GM23338 (cell line): ENCODE results near the gene MRPS22. TPM values are rescaled to one million over a fixed set of nuclear protein-coding genes. Genes with fewer than 3 reads are reported as not detected.

Experiments
- ATAC-seq: fragments of 200-7000 bp; cut with Tn5 transposase; 3 replicates; pipeline ENCODE4 v1.9.1; 2020
- DNase-seq: peaks from one replicate; pipeline ENCODE4 v3.0.0-alpha.2; 2015; ENCODE audit warnings: low spot score
- H2AFZ ChIP-seq: fragments of 200-600 bp; sonication (generic); 2 replicates; pipeline ENCODE4 v1.8.0; 2016; ENCODE audit warnings: antibody characterized with exemption, mild to moderate bottlenecking, moderate library complexity
- H3F3A ChIP-seq: fragments of 200-600 bp; sonication (generic); replicated peaks from 2 replicates; pipeline ENCODE4 v1.8.0; 2017; ENCODE audit warnings: antibody characterized with exemption, mixed run types, low read depth
- H3K27ac ChIP-seq: fragments of 200-600 bp; sonication (generic); 2 replicates; pipeline ENCODE4 v1.6.1; 2016; ENCODE audit warnings: low read depth
- H3K27me3 ChIP-seq: fragments of 200-600 bp; sonication (generic); 2 replicates; pipeline ENCODE4 v1.8.0; 2016; ENCODE audit warnings: mild to moderate bottlenecking, mixed run types, moderate library complexity; ENCODE audit not compliant: insufficient read depth
- H3K36me3 ChIP-seq: fragments of 200-600 bp; sonication (generic); 2 replicates; pipeline ENCODE4 v1.8.0; 2016; ENCODE audit warnings: mild to moderate bottlenecking; ENCODE audit not compliant: insufficient read depth
- H3K4me1 ChIP-seq: fragments of 200-600 bp; sonication (generic); 2 replicates; pipeline ENCODE4 v1.8.0; 2016; ENCODE audit warnings: mild to moderate bottlenecking, moderate library complexity; ENCODE audit not compliant: insufficient read depth
- H3K4me2 ChIP-seq: fragments of 200-600 bp; sonication (generic); 2 replicates; pipeline ENCODE4 v1.7.1; 2017; ENCODE audit warnings: mixed run types
- H3K4me3 ChIP-seq: fragments of 200-600 bp; sonication (generic); 2 replicates; pipeline ENCODE4 v1.6.1; 2016; ENCODE audit warnings: mixed run types
- H3K79me2 ChIP-seq: fragments of 200-600 bp; sonication (generic); replicated peaks from 2 replicates; pipeline ENCODE4 v1.8.0; 2017; ENCODE audit warnings: mild to moderate bottlenecking; ENCODE audit not compliant: insufficient read depth
- H3K9me2 ChIP-seq: fragments of 200-600 bp; sonication (generic); 2 replicates; pipeline ENCODE4 v1.8.0; 2017; ENCODE audit not compliant: insufficient read depth
- H4K20me1 ChIP-seq: fragments of 200-600 bp; sonication (generic); replicated peaks from 2 replicates; pipeline ENCODE4 v1.8.0; 2017; ENCODE audit warnings: mild to moderate bottlenecking; ENCODE audit not compliant: insufficient read depth
- H3K27ac Mint-ChIP-seq: 2 replicates; pipeline ENCODE4 v1.8.0; 2020; ENCODE audit warnings: inconsistent platforms, mild to moderate bottlenecking, moderate library complexity, mixed read lengths
- H3K27me3 Mint-ChIP-seq: 3 replicates; pipeline ENCODE4 v1.8.0; 2022; ENCODE audit warnings: low read depth, mild to moderate bottlenecking, moderate library complexity, mixed read lengths, inconsistent platforms; ENCODE audit not compliant: insufficient read depth, poor library complexity
- H3K36me3 Mint-ChIP-seq: 3 replicates; pipeline ENCODE4 v1.8.0; 2021; ENCODE audit warnings: low read depth, mild to moderate bottlenecking, inconsistent platforms, moderate library complexity, mixed read lengths
- H3K4me1 Mint-ChIP-seq: 3 replicates; pipeline ENCODE4 v1.8.0; 2020; ENCODE audit warnings: mild to moderate bottlenecking, inconsistent platforms, mixed read lengths
- H3K4me3 Mint-ChIP-seq: 3 replicates; pipeline ENCODE4 v1.8.0; 2021; ENCODE audit warnings: moderate library complexity, mild to moderate bottlenecking, inconsistent platforms, mixed read lengths
- H3K9me3 Mint-ChIP-seq: 3 replicates; pipeline ENCODE4 v1.8.0; 2020; ENCODE audit warnings: moderate library complexity, mild to moderate bottlenecking, inconsistent platforms, mixed read lengths
- CREB1 ChIP-seq: fragments of 250-450 bp; sonication (Bioruptor Pico); IDR thresholded peaks from 2 replicates; pipeline ENCODE4 v1.5.0; 2020; ENCODE audit warnings: low read depth, mild to moderate bottlenecking, moderate library complexity
- ETS1 ChIP-seq: IDR thresholded peaks from 2 replicates; pipeline ENCODE4 v1.6.1; 2016; ENCODE audit warnings: antibody characterized with exemption
- EZH2 ChIP-seq: fragments of 200-600 bp; sonication (generic); IDR thresholded peaks from one replicate; pipeline ENCODE4 v1.8.0; 2017; ENCODE audit warnings: antibody characterized with exemption, mild to moderate bottlenecking, low read depth; ENCODE audit not compliant: unreplicated experiment
- EZH2phosphoT487 ChIP-seq: fragments of 200-600 bp; sonication (generic); IDR thresholded peaks from one replicate; pipeline ENCODE4 v1.8.1; 2018; ENCODE audit warnings: antibody characterized with exemption; ENCODE audit not compliant: unreplicated experiment
- JUNB ChIP-seq: IDR thresholded peaks from one replicate; pipeline ENCODE4 v1.6.1; 2016; ENCODE audit warnings: antibody characterized with exemption; ENCODE audit not compliant: unreplicated experiment
- POLR2AphosphoS5 ChIP-seq: IDR thresholded peaks from 2 replicates; pipeline ENCODE4 v1.6.1; 2016; ENCODE audit warnings: antibody characterized with exemption, low read depth
- ZNF331 ChIP-seq: fragments of 250-450 bp; sonication (Bioruptor Pico); IDR thresholded peaks from 2 replicates; pipeline ENCODE4 v1.5.0; 2020; ENCODE audit warnings: low read depth, mild to moderate bottlenecking, moderate library complexity
- polyA plus RNA-seq: library from polyadenylated mRNA; unstranded; fragments of >200 nt; fragmentation: Nextera tagmentation; extraction: Ambion mirVana; gene quantifications from 2 replicates; pipeline ENCODE4 v1.2.1, GENCODE V29; 2016
- total RNA-seq: library from RNA; depleted of rRNA; stranded (reverse); fragments of >200 nt; shearing (Covaris generic); gene quantifications from 2 replicates; pipeline ENCODE4 v1.2.3, GENCODE V29; 2014
- TF ChIP-seq, protein P1 (sequence below): IDR thresholded peaks from one replicate; pipeline ENCODE4 v1.6.1; 2018; ENCODE audit warnings: antibody characterized with exemption; ENCODE audit not compliant: unreplicated experiment
- TF ChIP-seq, protein P2 (sequence below): fragments of 250-450 bp; sonication (Bioruptor Pico); IDR thresholded peaks from 2 replicates; pipeline ENCODE4 v1.5.0; 2020; ENCODE audit warnings: mild to moderate bottlenecking, moderate library complexity

Gene MRPS22
- total and polyA plus RNA-seq, 2 experiments from 2014 or later: 58.4 to 65.6 TPM

- TF ChIP-seq, protein P1, sequence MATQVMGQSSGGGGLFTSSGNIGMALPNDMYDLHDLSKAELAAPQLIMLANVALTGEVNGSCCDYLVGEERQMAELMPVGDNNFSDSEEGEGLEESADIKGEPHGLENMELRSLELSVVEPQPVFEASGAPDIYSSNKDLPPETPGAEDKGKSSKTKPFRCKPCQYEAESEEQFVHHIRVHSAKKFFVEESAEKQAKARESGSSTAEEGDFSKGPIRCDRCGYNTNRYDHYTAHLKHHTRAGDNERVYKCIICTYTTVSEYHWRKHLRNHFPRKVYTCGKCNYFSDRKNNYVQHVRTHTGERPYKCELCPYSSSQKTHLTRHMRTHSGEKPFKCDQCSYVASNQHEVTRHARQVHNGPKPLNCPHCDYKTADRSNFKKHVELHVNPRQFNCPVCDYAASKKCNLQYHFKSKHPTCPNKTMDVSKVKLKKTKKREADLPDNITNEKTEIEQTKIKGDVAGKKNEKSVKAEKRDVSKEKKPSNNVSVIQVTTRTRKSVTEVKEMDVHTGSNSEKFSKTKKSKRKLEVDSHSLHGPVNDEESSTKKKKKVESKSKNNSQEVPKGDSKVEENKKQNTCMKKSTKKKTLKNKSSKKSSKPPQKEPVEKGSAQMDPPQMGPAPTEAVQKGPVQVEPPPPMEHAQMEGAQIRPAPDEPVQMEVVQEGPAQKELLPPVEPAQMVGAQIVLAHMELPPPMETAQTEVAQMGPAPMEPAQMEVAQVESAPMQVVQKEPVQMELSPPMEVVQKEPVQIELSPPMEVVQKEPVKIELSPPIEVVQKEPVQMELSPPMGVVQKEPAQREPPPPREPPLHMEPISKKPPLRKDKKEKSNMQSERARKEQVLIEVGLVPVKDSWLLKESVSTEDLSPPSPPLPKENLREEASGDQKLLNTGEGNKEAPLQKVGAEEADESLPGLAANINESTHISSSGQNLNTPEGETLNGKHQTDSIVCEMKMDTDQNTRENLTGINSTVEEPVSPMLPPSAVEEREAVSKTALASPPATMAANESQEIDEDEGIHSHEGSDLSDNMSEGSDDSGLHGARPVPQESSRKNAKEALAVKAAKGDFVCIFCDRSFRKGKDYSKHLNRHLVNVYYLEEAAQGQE: no peak
- TF ChIP-seq JUNB: no peak
- TF ChIP-seq ETS1: no peak
Observed at GRCh38 chr3:139324456-139324855, 19.4 kb upstream of the MRPS22 start (continued).

- no peaks in the 10 kb centered on the region for H3F3A ChIP-seq
- Mint-ChIP-seq H3K27ac (no peak overlapping the region), H3K9me3 (no peaks in the 10 kb centered on the region), H3K4me3 (no peak overlapping the region), H3K27me3 (peaks cover 12% of the 10 kb centered on the region), H3K4me1 (peaks cover 2% of the 10 kb centered on the region; the same call in 1 of the 3 replicates), H3K36me3 (no peaks in the 10 kb centered on the region)
- H3K4me3 ChIP-seq: no peak overlapping the region
- no peaks in the 10 kb centered on the region for H3K79me2 ChIP-seq
- H2AFZ ChIP-seq: no peak overlapping the region
- peaks cover 4% of the 10 kb centered on the region for H3K4me1 ChIP-seq
- ATAC-seq (no peak), DNase-seq (no peak)
- peaks cover 4% of the 10 kb centered on the region; the same call in 1 of the 2 replicates for H3K27me3 ChIP-seq
- H3K27ac ChIP-seq: no peak overlapping the region
- H4K20me1 ChIP-seq: no peaks in the 10 kb centered on the region
- no peaks in the 10 kb centered on the region for H3K9me2 ChIP-seq
- no peak overlapping the region for H3K4me2 ChIP-seq
- no peaks in the 10 kb centered on the region for H3K36me3 ChIP-seq
- TF ChIP-seq, protein P2, sequence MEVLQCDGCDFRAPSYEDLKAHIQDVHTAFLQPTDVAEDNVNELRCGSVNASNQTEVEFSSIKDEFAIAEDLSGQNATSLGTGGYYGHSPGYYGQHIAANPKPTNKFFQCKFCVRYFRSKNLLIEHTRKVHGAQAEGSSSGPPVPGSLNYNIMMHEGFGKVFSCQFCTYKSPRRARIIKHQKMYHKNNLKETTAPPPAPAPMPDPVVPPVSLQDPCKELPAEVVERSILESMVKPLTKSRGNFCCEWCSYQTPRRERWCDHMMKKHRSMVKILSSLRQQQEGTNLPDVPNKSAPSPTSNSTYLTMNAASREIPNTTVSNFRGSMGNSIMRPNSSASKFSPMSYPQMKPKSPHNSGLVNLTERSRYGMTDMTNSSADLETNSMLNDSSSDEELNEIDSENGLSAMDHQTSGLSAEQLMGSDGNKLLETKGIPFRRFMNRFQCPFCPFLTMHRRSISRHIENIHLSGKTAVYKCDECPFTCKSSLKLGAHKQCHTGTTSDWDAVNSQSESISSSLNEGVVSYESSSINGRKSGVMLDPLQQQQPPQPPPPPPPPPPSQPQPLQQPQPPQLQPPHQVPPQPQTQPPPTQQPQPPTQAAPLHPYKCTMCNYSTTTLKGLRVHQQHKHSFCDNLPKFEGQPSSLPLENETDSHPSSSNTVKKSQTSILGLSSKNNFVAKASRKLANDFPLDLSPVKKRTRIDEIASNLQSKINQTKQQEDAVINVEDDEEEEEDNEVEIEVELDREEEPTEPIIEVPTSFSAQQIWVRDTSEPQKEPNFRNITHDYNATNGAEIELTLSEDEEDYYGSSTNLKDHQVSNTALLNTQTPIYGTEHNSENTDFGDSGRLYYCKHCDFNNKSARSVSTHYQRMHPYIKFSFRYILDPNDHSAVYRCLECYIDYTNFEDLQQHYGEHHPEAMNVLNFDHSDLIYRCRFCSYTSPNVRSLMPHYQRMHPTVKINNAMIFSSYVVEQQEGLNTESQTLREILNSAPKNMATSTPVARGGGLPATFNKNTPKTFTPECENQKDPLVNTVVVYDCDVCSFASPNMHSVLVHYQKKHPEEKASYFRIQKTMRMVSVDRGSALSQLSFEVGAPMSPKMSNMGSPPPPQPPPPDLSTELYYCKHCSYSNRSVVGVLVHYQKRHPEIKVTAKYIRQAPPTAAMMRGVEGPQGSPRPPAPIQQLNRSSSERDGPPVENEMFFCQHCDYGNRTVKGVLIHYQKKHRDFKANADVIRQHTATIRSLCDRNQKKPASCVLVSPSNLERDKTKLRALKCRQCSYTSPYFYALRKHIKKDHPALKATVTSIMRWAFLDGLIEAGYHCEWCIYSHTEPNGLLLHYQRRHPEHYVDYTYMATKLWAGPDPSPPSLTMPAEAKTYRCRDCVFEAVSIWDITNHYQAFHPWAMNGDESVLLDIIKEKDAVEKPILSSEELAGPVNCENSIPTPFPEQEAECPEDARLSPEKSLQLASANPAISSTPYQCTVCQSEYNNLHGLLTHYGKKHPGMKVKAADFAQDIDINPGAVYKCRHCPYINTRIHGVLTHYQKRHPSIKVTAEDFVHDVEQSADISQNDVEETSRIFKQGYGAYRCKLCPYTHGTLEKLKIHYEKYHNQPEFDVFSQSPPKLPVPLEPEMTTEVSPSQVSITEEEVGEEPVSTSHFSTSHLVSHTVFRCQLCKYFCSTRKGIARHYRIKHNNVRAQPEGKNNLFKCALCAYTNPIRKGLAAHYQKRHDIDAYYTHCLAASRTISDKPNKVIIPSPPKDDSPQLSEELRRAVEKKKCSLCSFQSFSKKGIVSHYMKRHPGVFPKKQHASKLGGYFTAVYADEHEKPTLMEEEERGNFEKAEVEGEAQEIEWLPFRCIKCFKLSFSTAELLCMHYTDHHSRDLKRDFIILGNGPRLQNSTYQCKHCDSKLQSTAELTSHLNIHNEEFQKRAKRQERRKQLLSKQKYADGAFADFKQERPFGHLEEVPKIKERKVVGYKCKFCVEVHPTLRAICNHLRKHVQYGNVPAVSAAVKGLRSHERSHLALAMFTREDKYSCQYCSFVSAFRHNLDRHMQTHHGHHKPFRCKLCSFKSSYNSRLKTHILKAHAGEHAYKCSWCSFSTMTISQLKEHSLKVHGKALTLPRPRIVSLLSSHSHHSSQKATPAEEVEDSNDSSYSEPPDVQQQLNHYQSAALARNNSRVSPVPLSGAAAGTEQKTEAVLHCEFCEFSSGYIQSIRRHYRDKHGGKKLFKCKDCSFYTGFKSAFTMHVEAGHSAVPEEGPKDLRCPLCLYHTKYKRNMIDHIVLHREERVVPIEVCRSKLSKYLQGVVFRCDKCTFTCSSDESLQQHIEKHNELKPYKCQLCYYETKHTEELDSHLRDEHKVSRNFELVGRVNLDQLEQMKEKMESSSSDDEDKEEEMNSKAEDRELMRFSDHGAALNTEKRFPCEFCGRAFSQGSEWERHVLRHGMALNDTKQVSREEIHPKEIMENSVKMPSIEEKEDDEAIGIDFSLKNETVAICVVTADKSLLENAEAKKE (CRISPR knock-in tag): no peak
- TF ChIP-seq ETS1: no peak
- TF ChIP-seq, protein P1: no peak
- TF ChIP-seq ZNF331 (CRISPR knock-in tag): no peak
- no peak for TF ChIP-seq JUNB
- no peak for TF ChIP-seq EZH2phosphoT487
- TF ChIP-seq POLR2AphosphoS5: no peak
- TF ChIP-seq EZH2: no peak
- no peak for TF ChIP-seq CREB1
Observed at GRCh38 chr3:139325551-139325950, 18.3 kb upstream of the MRPS22 start.
